OCI-LY1 (cell line): ENCODE measurements around the gene ZNF3.

Experiments used
- H2AFZ ChIP-seq: fragments of 200-600 bp; sonication (generic), shearing (Covaris generic); 2 replicates; pipeline ENCODE4 v1.6.0; 2014; ENCODE audit warnings: antibody characterized with exemption, mild to moderate bottlenecking, low read length
- H3F3A ChIP-seq: fragments of 200-600 bp; sonication (generic), shearing (Covaris generic); 2 replicates; pipeline ENCODE4 v1.6.0; 2014; ENCODE audit warnings: mild to moderate bottlenecking, antibody characterized with exemption, low read length, moderate library complexity; ENCODE audit not compliant: insufficient read depth
- H3K27ac ChIP-seq: fragments of 200-600 bp; sonication (generic); 2 replicates; pipeline ENCODE4 v1.5.1; 2014; ENCODE audit warnings: low read length, mixed run types, mild to moderate bottlenecking, low read depth; ENCODE audit not compliant: poor library complexity, severe bottlenecking
- H3K27me3 ChIP-seq: fragments of 200-600 bp; sonication (generic); 2 replicates; pipeline ENCODE4 v1.6.0; 2014; ENCODE audit warnings: antibody characterized with exemption, mild to moderate bottlenecking, low read length, moderate library complexity; ENCODE audit not compliant: insufficient read depth
- H3K36me3 ChIP-seq: fragments of 200-600 bp; sonication (generic); 2 replicates; pipeline ENCODE4 v1.6.1; 2014; ENCODE audit warnings: mild to moderate bottlenecking, antibody characterized with exemption, low read length, moderate library complexity, mixed read lengths; ENCODE audit not compliant: insufficient read depth
- H3K4me1 ChIP-seq: fragments of 200-600 bp; sonication (generic); 2 replicates; pipeline ENCODE4 v1.5.1; 2014; ENCODE audit warnings: mild to moderate bottlenecking, low read length, moderate library complexity; ENCODE audit not compliant: insufficient read depth, severe bottlenecking
- H3K4me2 ChIP-seq: fragments of 200-600 bp; sonication (generic), shearing (Covaris generic); 2 replicates; pipeline ENCODE4 v1.6.1; 2014; ENCODE audit warnings: low read length
- H3K4me3 ChIP-seq: fragments of 200-600 bp; sonication (generic); 2 replicates; pipeline ENCODE4 v1.5.1; 2014; ENCODE audit warnings: low read length, low read depth, mild to moderate bottlenecking, mixed read lengths; ENCODE audit not compliant: poor library complexity, severe bottlenecking
- H3K79me2 ChIP-seq: fragments of 200-600 bp; shearing (Covaris generic); 2 replicates; pipeline ENCODE4 v1.6.1; 2016; ENCODE audit warnings: mixed run types, low read length, mixed read lengths; ENCODE audit not compliant: insufficient read depth
- H3K9ac ChIP-seq: fragments of 200-600 bp; sonication (generic), shearing (Covaris generic); 2 replicates; pipeline ENCODE4 v1.6.1; 2014; ENCODE audit warnings: mild to moderate bottlenecking, low read length, mixed read lengths
- H3K9me2 ChIP-seq: fragments of 200-600 bp; sonication (generic), shearing (Covaris generic); 2 replicates; pipeline ENCODE4 v1.6.1; 2014; ENCODE audit warnings: low read depth, mild to moderate bottlenecking, low read length, mixed read lengths
- H3K9me3 ChIP-seq: fragments of 200-600 bp; shearing (Covaris generic); 2 replicates; pipeline ENCODE4 v1.6.1; 2014; ENCODE audit warnings: low read length, mixed read lengths
- H4K20me1 ChIP-seq: fragments of 200-600 bp; sonication (generic), shearing (Covaris generic); 2 replicates; pipeline ENCODE4 v1.6.0; 2016; ENCODE audit warnings: mild to moderate bottlenecking, low read length; ENCODE audit not compliant: insufficient read depth
- CTCF ChIP-seq: fragments of 200-600 bp; sonication (generic), shearing (Covaris generic); IDR thresholded peaks from 2 replicates; pipeline ENCODE4 v1.5.1; 2017; ENCODE audit warnings: mild to moderate bottlenecking, antibody characterized with exemption, low read length, moderate library complexity, mixed read lengths
- EZH2 ChIP-seq: fragments of 200-600 bp; sonication (generic), shearing (Covaris generic); IDR thresholded peaks from 2 replicates; pipeline ENCODE4 v1.8.0; 2017; ENCODE audit warnings: borderline replicate concordance, mixed run types, mild to moderate bottlenecking, antibody characterized with exemption, low read length, moderate library complexity, mixed read lengths

ZNF3 gene

GRCh38 chr7:100053215-100053614 lies 28.3 kb downstream of the ZNF3 start:
- Histone ChIP-seq H3K79me2 (no peaks in the 10 kb centered on the region), H3K4me3 (no peak overlapping the region), H3F3A (no peaks in the 10 kb centered on the region), H3K27ac (no peak overlapping the region), H3K9ac (no peak overlapping the region), H3K4me2 (no peak overlapping the region), H3K4me1 (peaks cover 19% of the 10 kb centered on the region), H2AFZ (no peak overlapping the region), H3K27me3 (no peaks in the 10 kb centered on the region), H4K20me1 (no peaks in the 10 kb centered on the region), H3K9me2 (no peaks in the 10 kb centered on the region), H3K36me3 (peaks cover 15% of the 10 kb centered on the region), H3K9me3 (no peaks in the 10 kb centered on the region)
- TF ChIP-seq EZH2 (no peak), CTCF (peak; percentile 50)

GRCh38 chr7:100051611-100052010 lies 29.9 kb downstream of the ZNF3 start:
- TF ChIP-seq CTCF (no peak), EZH2 (no peak)
- Histone ChIP-seq H3K27ac (no peak overlapping the region), H3K79me2 (no peaks in the 10 kb centered on the region)

GRCh38 chr7:100049441-100050291 lies 31.9 kb downstream of the ZNF3 start, which contains the start of gene ZSCAN21:
Gene ZSCAN21, plus strand, starts transcription at chr7:100049774. Its CDS starts 7,233 bp downstream, at chr7:100057007.
- peak within 1 kb of the TSS; percentile 82 for H3K4me2 ChIP-seq
- H3K4me1 ChIP-seq = peaks cover 24% of the 10 kb centered on the region
- no peaks in the 10 kb centered on the region for H3K9me3 ChIP-seq
- no peaks in the 10 kb centered on the region for H3K36me3 ChIP-seq
- H3K9me2 ChIP-seq = no peaks in the 10 kb centered on the region
- peak within 1 kb of the TSS; percentile 46 for H3K27ac ChIP-seq
- H3K4me3 ChIP-seq = peak within 1 kb of the TSS; percentile 71
- H2AFZ ChIP-seq = peak within 1 kb of the TSS; percentile 90
- H3K79me2 ChIP-seq = no peaks in the 10 kb centered on the region
- TF ChIP-seq CTCF = peak; percentile 48
- TF ChIP-seq EZH2 = no peak
- peak within 1 kb of the TSS; percentile 69 for H3K9ac ChIP-seq
- H3K27me3 ChIP-seq = no peaks in the 10 kb centered on the region
- no peaks in the 10 kb centered on the region for H3F3A ChIP-seq
- no peaks in the 10 kb centered on the region for H4K20me1 ChIP-seq

More at GRCh38 chr7:100051611-100052010, 29.9 kb downstream of the ZNF3 start:
- Histone ChIP-seq H4K20me1 (no peaks in the 10 kb centered on the region), H3K9ac (no peak overlapping the region), H2AFZ (no peak overlapping the region), H3K4me1 (peaks cover 19% of the 10 kb centered on the region), H3K9me2 (no peaks in the 10 kb centered on the region), H3K27me3 (no peaks in the 10 kb centered on the region), H3F3A (no peaks in the 10 kb centered on the region), H3K4me3 (no peak overlapping the region), H3K9me3 (no peaks in the 10 kb centered on the region), H3K4me2 (no peak overlapping the region), H3K36me3 (no peaks in the 10 kb centered on the region)
